Activated T-helper 9 cell treated with anti-CD3 and anti-CD28 coated beads, Interleukin-2, amount 50 U/mL, for 16 hours (primary cell): Measurements from ENCODE around the gene KCNJ16.
"Not testable (repeated sequence)": the region's sequence is repeated elsewhere in the genome, so short reads cannot be mapped to it uniquely, and the experiment has no call there.

Source experiments
- DNase-seq: peaks from one replicate; pipeline ENCODE4 v3.0.0-alpha.2; 2020; ENCODE audit warnings: low read depth

The KCNJ16 gene

GRCh38 chr17:70074956-70075355, at the start of gene KCNJ16:
Gene KCNJ16, plus strand, starts transcription at chr17:70075225. Its CDS starts 56,863 bp downstream, at chr17:70132088.
- no peak for DNase-seq

GRCh38 chr17:70028397-70028796, 46.6 kb upstream of the KCNJ16 start:
- DNase-seq: no peak

GRCh38 chr17:70028978-70029767, 45.9 kb upstream of the KCNJ16 start:
- DNase-seq: no peak

GRCh38 chr17:70030371-70030770, 44.7 kb upstream of the KCNJ16 start:
- DNase-seq: no peak

GRCh38 chr17:70031341-70031740, 43.7 kb upstream of the KCNJ16 start:
- DNase-seq: no peak

GRCh38 chr17:70033165-70033564, 41.9 kb upstream of the KCNJ16 start:
- DNase-seq: no peak

GRCh38 chr17:70034158-70034557, 40.9 kb upstream of the KCNJ16 start:
- DNase-seq: no peak

- no peak for DNase-seq
Measured at GRCh38 chr17:70037498-70037897, 37.5 kb upstream of the KCNJ16 start.

GRCh38 chr17:70040336-70040735, 34.7 kb upstream of the KCNJ16 start:
- DNase-seq: no peak

GRCh38 chr17:70041061-70041460, 34.0 kb upstream of the KCNJ16 start:
- no peak for DNase-seq

- no peak for DNase-seq
Measured at GRCh38 chr17:70041540-70041939, 33.5 kb upstream of the KCNJ16 start.

GRCh38 chr17:70045780-70046179, 29.2 kb upstream of the KCNJ16 start:
- not testable (repeated sequence) for DNase-seq

- no peak for DNase-seq
Measured at GRCh38 chr17:70047619-70048419, 27.2 kb upstream of the KCNJ16 start.

GRCh38 chr17:70049801-70050591, 25.0 kb upstream of the KCNJ16 start:
- DNase-seq: no peak

- no peak for DNase-seq
Measured at GRCh38 chr17:70050931-70051330, 24.1 kb upstream of the KCNJ16 start.

- DNase-seq: no peak
Measured at GRCh38 chr17:70053241-70054234, 21.5 kb upstream of the KCNJ16 start.

GRCh38 chr17:70055000-70055399, 20.0 kb upstream of the KCNJ16 start:
- DNase-seq: no peak

- DNase-seq: no peak
Measured at GRCh38 chr17:70059071-70059470, 16.0 kb upstream of the KCNJ16 start.

GRCh38 chr17:70059649-70060048, 15.4 kb upstream of the KCNJ16 start:
- no peak for DNase-seq

- no peak for DNase-seq
Measured at GRCh38 chr17:70060415-70060814, 14.6 kb upstream of the KCNJ16 start.

- DNase-seq: no peak
Measured at GRCh38 chr17:70067134-70067533, 7.9 kb upstream of the KCNJ16 start.
